HG03460 (cell line): Measurements from ENCODE around the gene TUBB8B.
A peak's percentile ranks its signal among the peaks of the same experiment; 100 is the strongest.
"Not testable (repeated sequence)": the region's sequence is repeated elsewhere in the genome, so short reads cannot be mapped to it uniquely, and the experiment has no call there.

ENCODE experiments used
- ATAC-seq: cut with Tn5 transposase; IDR thresholded peaks from one replicate; pipeline ENCODE4 v1.9.1; 2021; ENCODE audit not compliant: unreplicated experiment

Gene TUBB8B

DNA sequence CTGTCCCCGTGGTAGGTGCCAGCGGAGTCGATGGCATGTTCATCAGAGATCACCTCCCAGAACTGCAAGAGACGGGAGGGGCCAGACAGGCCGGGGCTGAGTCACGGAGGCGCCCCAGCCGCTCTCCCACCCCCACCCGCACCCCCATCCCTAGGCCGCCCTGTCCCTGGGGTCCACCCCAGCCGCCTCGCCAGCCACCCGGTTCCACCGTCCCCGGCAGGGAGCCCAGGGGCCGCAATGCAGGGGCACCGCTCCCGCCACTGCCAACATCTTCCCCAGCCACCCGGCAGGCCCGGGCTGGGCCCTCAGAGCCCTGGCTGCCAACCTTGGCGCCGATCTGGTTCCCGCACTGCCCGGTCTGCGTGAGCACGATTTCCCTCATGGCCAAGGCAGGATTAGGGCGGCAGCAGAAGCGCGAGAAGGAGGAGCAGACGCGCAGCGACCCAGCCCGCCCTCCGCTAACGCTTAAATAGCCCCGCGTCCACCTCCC lies at the start of gene TUBB8B:
Gene TUBB8B, minus strand, starts transcription at position 440 of the 490 bp plus-strand sequence. Its CDS starts 58 bp downstream, at position 382.
- ATAC-seq: not testable (repeated sequence)

DNA sequence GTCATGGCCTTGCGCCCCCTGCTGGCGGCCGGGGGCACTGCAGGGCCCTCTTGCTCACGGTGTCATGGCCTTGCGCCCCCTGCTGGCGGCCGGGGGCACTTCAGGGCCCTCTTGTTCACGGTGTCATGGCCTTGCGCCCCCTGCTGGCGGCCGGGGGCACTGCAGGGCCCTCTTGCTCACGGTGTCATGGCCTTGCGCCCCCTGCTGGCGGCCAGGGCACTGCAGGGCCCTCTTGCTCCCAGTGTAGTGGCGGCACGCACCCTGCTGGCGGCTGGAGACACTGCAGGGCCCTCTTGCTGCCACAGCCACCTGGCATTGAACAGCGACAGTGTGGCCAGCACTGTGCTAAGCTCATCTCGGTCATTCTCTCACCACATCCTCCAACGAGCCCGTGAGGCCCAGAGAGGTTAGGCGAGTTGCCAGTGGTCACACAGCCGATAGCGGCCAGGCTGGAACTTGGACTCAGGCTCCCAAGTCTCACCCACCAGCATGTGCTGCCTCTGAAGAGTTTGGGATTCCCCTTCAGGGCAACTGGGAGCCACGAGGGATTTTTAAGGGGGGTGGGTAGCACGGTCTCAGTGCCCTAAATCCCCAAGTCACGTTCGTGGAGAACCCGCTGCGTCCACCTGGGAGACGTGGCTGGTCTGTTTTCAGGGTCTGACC lies 48.0 kb upstream of the TUBB8B start:
- peak; percentile 71 for ATAC-seq

DNA sequence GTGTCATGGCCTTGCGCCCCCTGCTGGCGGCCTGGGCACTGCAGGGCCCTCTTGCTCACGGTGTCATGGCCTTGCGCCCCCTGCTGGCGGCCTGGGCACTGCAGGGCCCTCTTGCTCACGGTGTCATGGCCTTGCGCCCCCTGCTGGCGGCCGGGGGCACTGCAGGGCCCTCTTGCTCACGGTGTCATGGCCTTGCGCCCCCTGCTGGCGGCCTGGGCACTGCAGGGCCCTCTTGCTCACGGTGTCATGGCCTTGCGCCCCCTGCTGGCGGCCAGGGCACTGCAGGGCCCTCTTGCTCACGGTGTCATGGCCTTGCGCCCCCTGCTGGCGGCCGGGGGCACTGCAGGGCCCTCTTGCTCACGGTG lies 47.3 kb upstream of the TUBB8B start:
- ATAC-seq: not testable (repeated sequence)

DNA sequence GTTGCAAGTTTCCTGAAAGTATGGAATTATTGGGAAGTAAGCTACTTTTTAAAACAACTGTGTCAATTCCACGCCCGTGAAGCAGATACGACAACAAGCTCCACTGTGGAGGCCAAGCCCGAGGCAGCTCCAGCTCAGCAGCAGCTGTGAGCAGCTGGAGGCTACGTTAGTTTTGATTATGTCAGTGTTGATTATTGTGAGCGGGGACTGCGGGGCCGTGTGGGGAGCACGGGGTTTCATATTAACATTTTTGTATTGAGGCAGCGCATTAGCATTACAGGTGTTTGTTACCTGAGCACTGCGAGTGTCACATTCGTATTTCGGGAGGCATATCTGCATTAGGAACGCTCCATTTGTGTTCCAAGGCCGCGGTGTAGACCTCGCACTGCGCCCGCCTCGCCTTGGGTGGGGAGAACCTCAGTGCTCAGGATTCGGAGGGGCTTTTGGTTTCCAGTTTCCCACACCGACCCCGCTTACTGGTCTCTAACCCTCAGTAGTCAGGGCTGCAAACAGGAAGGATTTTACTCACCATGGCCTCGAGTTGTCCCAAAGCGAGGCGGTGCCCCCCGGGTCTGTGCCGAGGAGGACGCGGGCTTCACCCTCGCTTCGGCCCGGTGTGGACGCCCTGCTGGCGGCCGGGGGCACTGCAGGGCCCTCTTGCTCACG lies 46.8 kb upstream of the TUBB8B start:
- not testable (repeated sequence) for ATAC-seq

DNA sequence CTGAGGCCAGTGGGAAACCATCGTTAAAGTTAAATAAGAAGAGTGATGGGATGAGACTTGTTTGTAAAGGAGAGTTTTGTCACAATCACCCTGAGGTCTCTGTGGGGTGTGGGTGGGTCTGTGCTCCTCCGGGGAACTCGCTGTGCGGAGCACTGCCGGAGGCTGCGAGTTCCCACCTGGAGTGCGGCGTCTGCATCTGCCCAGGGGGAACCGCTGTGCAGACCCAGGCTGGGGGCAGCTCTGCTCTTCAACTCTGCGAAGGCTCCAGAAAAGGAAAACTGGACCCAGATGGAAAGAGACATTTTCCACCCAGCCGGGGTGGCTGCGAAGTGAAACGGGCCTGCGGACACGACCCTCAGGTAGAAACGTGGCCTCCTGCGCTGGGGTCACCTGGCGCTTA lies 46.2 kb upstream of the TUBB8B start:
- ATAC-seq: not testable (repeated sequence)

DNA sequence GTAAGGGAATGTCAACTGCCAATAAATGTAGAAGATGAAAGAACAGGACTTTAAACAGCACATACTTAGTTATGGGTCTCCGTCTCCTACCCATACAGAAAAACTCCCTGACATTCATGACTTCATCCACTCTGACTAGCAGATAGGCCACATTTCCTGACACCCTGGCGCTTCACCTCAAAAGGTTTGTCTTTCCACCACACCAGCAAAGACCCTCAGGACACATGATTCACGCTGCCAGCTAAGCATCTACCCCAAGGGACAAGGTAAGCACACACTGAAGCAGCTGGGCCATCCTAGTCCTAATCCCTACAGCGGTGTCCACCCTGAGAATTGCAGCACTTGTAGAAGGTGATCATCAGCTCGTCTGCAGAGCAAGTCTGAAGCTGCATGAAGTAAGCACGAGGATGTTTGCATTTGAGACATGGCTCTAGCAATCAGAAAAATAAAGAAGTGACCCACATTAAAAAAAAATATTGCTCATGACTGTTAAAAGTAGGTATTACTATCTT lies 44.5 kb upstream of the TUBB8B start:
- not testable (repeated sequence) for ATAC-seq

DNA sequence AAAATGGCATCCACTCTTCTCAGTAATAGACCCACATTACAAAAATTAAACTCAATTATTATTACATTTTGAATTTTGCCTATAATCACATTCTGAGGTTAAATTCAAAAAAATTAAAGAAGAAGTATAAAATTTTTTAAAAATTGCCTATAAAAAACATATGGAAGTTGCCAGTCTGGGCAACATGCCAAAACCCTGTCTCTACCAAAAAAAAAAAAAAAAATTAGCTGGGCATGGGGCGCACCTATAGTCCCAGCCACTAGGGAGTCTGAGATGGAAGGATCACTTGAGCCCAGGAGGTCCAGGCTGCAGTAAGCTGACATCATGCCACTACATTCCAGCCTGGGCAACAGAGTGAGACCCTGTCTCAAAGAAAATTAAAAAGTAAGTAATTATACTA lies 42.1 kb upstream of the TUBB8B start:
- not testable (repeated sequence) for ATAC-seq

DNA sequence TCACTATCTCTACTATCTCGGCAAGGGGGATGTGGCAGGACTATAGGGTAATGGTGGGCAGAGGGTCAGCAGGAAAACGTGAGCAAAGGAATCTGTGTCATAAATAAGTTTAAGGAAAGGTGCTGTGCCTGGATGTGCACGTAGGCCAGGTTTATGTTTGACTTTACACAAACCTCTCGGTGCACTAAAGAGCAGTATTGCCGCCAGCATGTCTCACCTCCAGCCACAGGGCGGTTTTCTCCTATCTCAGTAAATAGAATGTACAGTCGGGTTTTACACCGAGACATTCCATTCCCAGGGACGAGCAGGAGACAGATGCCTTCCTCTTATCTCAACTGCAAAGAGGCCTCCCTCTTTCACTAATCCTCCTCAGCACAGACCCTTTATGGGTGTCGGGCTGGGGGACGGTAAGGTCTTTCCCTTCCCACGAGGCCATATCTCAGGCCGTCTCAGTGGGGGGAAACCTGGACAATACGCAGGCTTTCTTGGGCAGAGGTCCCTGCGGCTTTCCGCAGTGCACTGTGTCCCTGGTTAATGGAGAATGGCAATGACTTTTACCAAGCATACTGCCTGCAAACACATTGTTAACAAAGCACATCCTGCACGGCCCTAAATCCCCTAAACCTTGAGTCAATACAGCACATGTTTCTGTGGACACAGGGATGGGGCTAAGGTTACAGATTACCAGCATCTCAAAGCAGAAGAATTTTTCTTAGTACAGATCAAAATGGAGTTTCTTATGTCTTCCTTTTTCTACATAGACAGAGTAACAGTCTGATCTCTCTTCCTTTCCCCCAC lies 41.2 kb upstream of the TUBB8B start:
- not testable (repeated sequence) for ATAC-seq

DNA sequence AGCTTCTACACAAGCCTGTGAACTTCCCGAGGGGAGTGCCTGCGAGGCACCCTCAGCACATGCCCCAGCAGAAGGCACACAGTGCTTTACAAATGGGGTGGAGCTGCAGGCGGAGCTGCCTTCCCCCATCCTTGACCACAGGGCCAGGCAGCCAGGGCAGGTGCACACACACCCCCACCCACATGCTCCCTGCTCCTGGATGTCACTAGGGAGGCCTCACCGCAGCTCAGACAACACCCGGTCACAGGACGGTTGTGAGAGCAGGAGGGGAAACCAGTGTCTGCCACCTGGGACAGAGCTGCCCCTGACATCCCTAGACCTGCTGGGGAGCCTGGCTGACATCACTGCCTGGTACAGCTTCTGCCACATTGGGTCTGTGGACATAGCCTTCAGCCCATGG lies 39.7 kb upstream of the TUBB8B start:
- not testable (repeated sequence) for ATAC-seq

DNA sequence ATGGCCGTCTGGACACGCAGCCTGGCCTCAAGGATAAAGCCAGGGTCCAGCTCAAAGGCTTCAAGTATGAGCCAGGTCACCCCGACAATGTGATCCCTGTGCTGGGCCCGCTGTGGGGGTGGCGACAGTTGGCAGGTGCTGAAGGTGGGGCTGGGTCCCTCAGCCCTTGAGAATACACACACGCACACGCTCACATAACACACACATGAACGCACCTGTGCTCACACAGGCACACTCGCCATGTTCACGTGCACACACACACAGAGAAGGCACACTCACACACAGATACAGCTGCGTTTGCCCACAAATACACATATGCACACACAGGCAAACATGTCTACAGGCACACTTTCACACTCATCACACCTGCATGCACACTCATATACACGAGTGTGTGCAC lies 35.4 kb upstream of the TUBB8B start:
- ATAC-seq: not testable (repeated sequence)

DNA sequence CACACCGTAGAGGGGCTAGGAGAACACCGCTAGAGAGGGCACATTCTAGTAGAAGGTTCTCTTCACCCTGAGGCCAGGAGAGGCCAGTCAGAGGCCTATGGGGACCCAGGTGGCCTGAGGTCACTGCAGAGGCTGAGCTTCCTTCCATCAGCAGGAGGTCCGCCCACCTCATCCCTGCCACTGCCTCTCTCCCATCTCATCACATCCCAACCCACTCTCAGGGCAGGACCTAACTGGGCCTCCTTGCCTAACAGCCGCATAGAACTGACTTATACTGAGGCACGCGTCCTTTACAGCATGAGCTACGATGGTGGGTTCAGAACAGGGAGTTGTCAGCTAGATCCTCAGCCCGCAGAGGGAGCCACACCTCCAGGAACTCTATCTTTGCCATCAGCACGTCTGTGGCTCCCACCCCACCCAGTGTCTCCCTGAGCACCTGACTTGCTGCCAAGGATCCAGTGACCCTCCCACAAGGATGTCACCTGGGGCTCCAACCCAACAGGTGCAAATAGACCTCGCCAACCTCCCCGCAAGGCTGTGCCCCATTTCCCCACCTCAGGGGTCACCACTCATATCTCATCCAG lies 33.3 kb upstream of the TUBB8B start:
- ATAC-seq: not testable (repeated sequence)

DNA sequence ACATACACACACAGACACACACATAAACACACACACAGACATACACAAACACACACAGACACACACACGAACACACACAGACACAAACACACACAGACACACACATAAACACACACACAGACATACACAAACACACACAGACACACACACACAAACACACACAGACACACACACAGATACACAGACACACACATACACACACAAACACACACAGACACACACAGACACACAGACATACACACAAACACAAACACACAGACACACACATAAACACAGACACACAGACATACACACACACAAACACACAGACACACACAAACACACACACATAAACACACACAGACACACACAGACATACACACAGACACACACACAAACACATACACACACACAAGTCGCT lies 31.5 kb upstream of the TUBB8B start:
- not testable (repeated sequence) for ATAC-seq

DNA sequence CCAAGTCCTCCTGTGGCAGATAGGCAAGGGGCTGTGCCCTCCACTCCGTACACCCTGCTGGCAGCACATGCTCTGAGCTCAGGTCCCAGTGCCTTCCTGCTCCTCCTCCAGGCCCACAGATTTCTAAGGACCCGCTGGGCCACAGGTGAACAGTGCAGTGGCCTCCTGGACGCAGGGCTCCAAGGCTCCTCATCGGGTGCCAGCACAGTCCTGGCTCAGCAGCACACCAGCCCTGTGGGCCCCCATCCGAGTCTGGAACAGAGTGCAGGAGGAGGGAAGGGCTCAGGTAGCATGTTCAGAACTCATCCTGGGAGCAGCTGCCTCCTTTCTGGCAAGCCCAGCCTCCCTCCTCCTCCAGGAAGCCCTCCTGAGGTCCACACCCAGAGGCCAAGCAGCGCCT lies 30.8 kb upstream of the TUBB8B start:
- ATAC-seq: not testable (repeated sequence)

DNA sequence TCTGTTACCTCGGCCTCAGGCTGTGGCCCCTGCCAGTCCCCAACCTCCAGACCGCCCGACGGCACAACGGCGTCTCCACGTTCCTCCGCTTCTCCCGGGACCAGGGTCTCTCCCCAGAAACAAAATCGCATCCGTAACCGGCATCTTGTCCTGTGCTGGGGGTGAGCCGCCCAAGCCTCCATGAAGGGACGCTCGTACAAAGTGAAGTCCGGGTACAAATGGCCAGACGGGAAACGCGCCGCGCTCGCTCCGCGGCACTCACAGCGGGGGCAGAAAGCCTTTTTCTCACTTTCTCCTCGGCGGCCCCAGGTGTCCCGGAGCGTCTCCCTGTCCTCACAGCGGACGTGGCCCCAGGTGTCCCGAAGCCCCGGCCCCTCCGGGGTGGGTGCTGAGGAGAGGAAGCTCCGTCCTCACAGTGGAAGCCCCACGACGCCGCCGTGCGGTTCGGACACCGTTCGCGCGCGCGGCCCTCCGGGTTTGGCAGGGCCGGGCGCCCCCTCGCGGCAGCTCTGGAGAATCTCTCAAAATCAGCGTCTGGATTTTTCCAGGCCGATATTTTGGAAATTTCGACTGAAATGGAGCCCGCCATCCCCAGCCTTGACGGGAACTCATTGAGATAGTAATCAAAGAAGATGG lies 26.2 kb upstream of the TUBB8B start:
- ATAC-seq: not testable (repeated sequence)

DNA sequence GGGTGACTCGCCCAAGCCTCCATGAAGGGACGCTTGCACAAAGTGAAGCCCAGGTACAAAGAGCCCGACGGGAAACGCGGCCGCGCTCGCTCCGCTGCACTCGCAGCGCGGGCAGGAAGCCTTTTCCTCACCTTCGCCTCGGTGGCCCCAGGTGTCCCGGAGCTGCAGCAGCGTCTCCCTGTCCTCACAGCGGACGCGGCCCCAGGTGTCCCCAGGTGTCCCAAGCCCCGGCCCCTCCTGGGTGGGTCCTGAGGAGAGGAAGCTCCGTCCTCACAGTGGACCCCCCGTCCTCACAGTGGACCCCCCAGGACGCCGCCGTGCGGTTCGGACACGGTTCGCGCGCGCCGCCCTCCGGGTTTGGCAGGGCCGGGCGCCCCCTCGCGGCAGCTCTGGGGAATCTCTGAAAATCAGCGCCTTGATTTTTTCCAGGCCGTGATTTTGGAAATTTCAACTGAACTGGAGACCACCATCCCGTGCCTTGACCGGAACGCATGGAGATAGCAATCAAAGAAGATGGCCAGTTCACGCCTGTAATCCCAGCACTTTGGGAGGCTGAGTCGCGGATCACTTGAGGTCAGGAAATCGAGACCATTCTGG lies 23.9 kb upstream of the TUBB8B start:
- not testable (repeated sequence) for ATAC-seq

DNA sequence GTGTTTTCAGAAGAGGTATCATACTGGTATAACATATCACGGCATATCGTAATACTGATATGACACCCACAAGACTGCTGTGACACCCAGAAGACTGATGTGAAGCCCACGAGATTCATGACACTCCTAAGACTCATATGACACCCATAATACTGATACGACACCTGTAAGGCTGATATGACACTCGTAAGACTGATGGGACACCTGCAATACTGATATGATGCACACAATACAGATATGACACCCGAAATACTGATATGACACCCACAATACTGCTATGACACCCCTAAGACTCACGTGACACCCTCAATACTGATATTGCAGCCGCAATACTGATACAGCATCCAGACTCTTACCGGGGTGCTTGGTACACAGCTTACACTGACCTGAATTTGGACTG lies 18.3 kb upstream of the TUBB8B start:
- not testable (repeated sequence) for ATAC-seq

DNA sequence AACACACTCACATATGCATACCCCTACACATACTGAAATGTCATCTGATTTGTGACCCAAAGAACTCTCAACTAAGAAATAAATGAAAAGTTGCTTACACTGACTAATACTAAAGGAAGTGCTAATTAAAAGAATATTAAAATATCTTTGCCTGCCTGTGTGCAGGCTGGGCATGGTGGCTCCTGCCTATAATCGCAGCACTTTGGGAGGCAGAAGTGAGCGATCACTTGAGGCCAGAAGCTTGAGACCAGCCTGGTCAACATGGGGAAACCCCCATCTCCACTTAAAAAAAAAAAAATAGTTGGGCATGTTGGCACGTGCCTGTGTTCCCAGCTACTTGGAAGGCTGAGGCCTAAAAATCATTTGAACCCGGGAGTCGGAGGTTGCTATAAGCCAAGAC lies 14.9 kb upstream of the TUBB8B start:
- ATAC-seq: not testable (repeated sequence)

DNA sequence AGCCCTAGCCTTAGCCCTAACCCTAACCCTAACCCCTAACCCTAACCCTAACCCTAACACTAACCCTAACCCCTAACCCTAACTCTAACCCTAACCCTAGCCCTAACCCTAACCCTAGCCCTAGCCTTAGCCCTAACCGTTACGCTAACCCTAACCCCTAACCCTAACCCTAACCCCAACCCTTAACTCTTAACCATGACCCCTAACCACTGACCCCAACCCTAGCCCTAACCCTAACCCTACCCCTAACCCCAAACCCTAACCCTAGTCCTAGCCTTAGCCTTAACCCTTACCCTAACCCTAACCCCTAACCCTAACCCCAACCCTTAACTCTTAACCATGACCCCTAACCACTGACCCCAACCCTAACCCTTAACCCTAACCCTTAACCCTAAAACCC lies 14.2 kb upstream of the TUBB8B start:
- ATAC-seq: not testable (repeated sequence)

DNA sequence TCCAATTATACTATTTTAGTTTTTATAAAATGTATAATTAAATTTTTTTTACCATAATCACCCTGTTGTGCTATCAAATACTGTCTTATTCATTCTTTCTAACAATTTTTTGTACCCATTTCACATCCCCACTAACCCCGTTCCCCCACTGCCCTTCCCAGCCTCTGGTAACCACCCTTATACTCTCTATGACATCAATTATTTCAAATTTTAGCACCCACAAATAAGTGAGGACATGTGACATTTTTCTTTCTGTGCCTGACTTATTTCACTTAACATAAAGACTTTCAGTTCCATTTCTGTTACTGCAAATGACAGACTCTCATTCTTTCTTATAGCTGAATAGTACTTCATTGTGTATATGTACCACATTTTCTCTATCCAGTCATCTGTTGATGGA lies 5.0 kb upstream of the TUBB8B start:
- not testable (repeated sequence) for ATAC-seq

DNA sequence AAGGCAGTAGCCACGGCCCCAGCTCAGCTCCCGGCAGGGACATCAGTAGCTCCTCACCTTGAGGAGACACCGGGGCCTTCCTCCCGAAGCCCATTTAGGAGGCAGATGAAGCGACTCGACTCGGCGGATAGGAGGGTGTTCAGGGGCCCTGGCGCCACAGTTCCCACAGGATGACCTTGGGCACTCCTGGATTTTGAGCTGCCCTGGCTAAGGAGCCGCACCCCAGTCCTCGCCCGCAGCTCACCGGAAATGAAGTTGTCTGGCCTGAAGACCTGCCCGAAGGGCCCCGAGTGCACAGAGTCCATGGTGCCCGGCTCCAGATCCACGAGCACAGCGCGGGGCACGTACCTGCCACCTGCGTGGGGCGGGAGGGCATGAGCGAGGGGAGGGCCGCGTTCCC lies 719 bp downstream of the TUBB8B start:
- not testable (repeated sequence) for ATAC-seq
